Endothelial cell of umbilical vein (primary cell): ENCODE measurements around the gene POU6F2. TPM values are rescaled to one million over a fixed set of nuclear protein-coding genes. Genes with fewer than 3 reads are reported as not detected.
"Not testable (repeated sequence)": the region's sequence is repeated elsewhere in the genome, so short reads cannot be mapped to it uniquely, and the experiment has no call there.

ENCODE experiments used
- BruUV-seq: library from RNA; stranded (reverse); fragments of 400-500 nt; replicated peaks from 2 replicates; lab custom pipeline; 2021; lab: Mats Ljungman, UMichigan
- CTCF ChIA-PET: fragments of 300-600, 350-600 bp; sonication (Branson Sonifier 250); formaldehyde crosslinking; loops from one replicate; lab custom pipeline; 2021; ENCODE audit warnings: antibody characterized with exemption, inconsistent platforms; lab: Charles Lee
- POLR2A ChIA-PET: fragments of 300-600, 350-600 bp; sonication (Branson Sonifier 250); formaldehyde crosslinking; loops from one replicate; lab custom pipeline; 2021; ENCODE audit warnings: antibody characterized with exemption, inconsistent platforms; lab: Charles Lee
- DNase-seq: peaks from one replicate; pipeline ENCODE4 v3.0.0-alpha.2; 2011; ENCODE audit warnings: low read depth, low spot score
- FAIRE-seq: peaks from 2 replicates; lab custom pipeline; 2011; peaks lifted over from hg19 to GRCh38; lab: Jason Lieb, UNC
- H2AFZ ChIP-seq: 2 replicates; pipeline ENCODE4 v1.6.0; 2012; ENCODE audit warnings: low read depth, low read length, control low read depth, inconsistent platforms
- H3K27ac ChIP-seq: 2 replicates; pipeline ENCODE4 v1.5.1; 2011; ENCODE audit warnings: low read depth, mild to moderate bottlenecking, control low read depth, low read length, moderate library complexity; ENCODE audit not compliant: insufficient read depth
- H3K27me3 ChIP-seq, 2 experiments: 2 replicates each; pipeline versions ENCODE4 v1.6.0 to v1.6.1; 2011; ENCODE audit warnings: low read length in 2 of 2, mixed read lengths in 1 of 2; ENCODE audit not compliant: control insufficient read depth in 2 of 2, insufficient read depth in 2 of 2
- H3K36me3 ChIP-seq, 2 experiments: 2 replicates in 1 of 2; 3 replicates in 1 of 2; pipeline ENCODE4 v1.5.1; 2011; ENCODE audit warnings: low read length in 2 of 2, mild to moderate bottlenecking in 1 of 2, moderate library complexity in 1 of 2; ENCODE audit not compliant: control insufficient read depth in 2 of 2, insufficient read depth in 2 of 2; ENCODE audit errors: extremely low read depth in 1 of 2
- H3K4me1 ChIP-seq: 3 replicates; pipeline ENCODE4 v1.5.1; 2011; ENCODE audit warnings: mild to moderate bottlenecking, low read length; ENCODE audit not compliant: control insufficient read depth, insufficient read depth; ENCODE audit errors: extremely low read depth
- H3K4me2 ChIP-seq: 2 replicates; pipeline ENCODE4 v1.6.1; 2011; ENCODE audit warnings: low read length, control low read depth, mixed read lengths; ENCODE audit not compliant: insufficient read depth
- H3K4me3 ChIP-seq, 3 experiments: fragments of 200-600 bp in 1 of 3; sonication (generic), shearing (Covaris generic) in 1 of 3; replicated peaks in 1 of 3; 2 replicates each; pipeline ENCODE4 v1.5.1; 2011 to 2016; ENCODE audit warnings: control low read depth in 3 of 3, low read length in 3 of 3, mild to moderate bottlenecking in 2 of 3, inconsistent platforms in 1 of 3, low read depth in 1 of 3, moderate library complexity in 1 of 3; ENCODE audit not compliant: insufficient read depth in 1 of 3
- H3K79me2 ChIP-seq: 2 replicates; pipeline ENCODE4 v1.6.0; 2012; ENCODE audit warnings: low read length, inconsistent platforms; ENCODE audit not compliant: control insufficient read depth, insufficient read depth
- H3K9ac ChIP-seq: replicated peaks from 2 replicates; pipeline ENCODE3; 2011; ENCODE audit warnings: low read length, control low read depth; ENCODE audit not compliant: insufficient read depth; ENCODE audit errors: extremely low read depth
- H3K9me1 ChIP-seq: replicated peaks from 3 replicates; pipeline ENCODE4 v1.6.0; 2011; ENCODE audit warnings: mild to moderate bottlenecking, low read length; ENCODE audit not compliant: control insufficient read depth, insufficient read depth; ENCODE audit errors: extremely low read depth
- H3K9me3 ChIP-seq: replicated peaks from 2 replicates; pipeline ENCODE4 v1.5.1; 2012; ENCODE audit warnings: low read length, inconsistent platforms; ENCODE audit not compliant: control insufficient read depth, insufficient read depth
- H4K20me1 ChIP-seq: replicated peaks from 2 replicates; pipeline ENCODE3; 2011; ENCODE audit warnings: mild to moderate bottlenecking, low read length; ENCODE audit not compliant: control insufficient read depth, insufficient read depth; ENCODE audit errors: extremely low read depth
- EZH2 ChIP-seq: IDR thresholded peaks from 2 replicates; pipeline ENCODE4 v1.6.1; 2012; ENCODE audit warnings: borderline replicate concordance, low read depth, mild to moderate bottlenecking, moderate library complexity, low read length, inconsistent platforms; ENCODE audit not compliant: severe bottlenecking
- FOS ChIP-seq: IDR thresholded peaks from 2 replicates; pipeline ENCODE4 v1.6.1; 2011; ENCODE audit warnings: mild to moderate bottlenecking, low read length, moderate library complexity, borderline replicate concordance; ENCODE audit not compliant: insufficient read depth
- GATA2 ChIP-seq: IDR thresholded peaks from 2 replicates; pipeline ENCODE4 v1.7.0; 2011; ENCODE audit warnings: low read depth, mild to moderate bottlenecking, moderate library complexity, mixed read lengths, low read length; ENCODE audit not compliant: insufficient read length, insufficient read depth
- JUN ChIP-seq: IDR thresholded peaks from 2 replicates; pipeline ENCODE4 v1.6.1; 2011; ENCODE audit warnings: borderline replicate concordance, low read depth; ENCODE audit not compliant: insufficient read length, insufficient read depth
- MYC ChIP-seq: IDR thresholded peaks from one replicate; pipeline ENCODE4 v1.6.1; 2011; ENCODE audit warnings: mild to moderate bottlenecking, low read depth, low read length
- POLR2A ChIP-seq: IDR thresholded peaks from 2 replicates; pipeline ENCODE4 v1.6.1; 2012; ENCODE audit warnings: low read depth, mild to moderate bottlenecking, control low read depth, low read length
- POLR2AphosphoS5 ChIP-seq: IDR thresholded peaks from 2 replicates; pipeline ENCODE4 v1.6.1; 2012; ENCODE audit warnings: low read depth, mild to moderate bottlenecking, control low read depth, low read length, moderate library complexity; ENCODE audit not compliant: insufficient read depth
- dilution Hi-C: fragments of 300-500 bp; cut with MboI; formaldehyde crosslinking; loops from one replicate; pipeline ENCODE4 v1.15.0; 2019; ENCODE audit warnings: low sequenced_read_pairs; ENCODE audit not compliant: extremely low pct_ligation_motif_present
- intact Hi-C: fragments of 100-400 bp; cut with micrococcal nuclease; formaldehyde crosslinking; loops from one replicate; pipeline ENCODE4 v1.10.0; 2022
- polyA plus RNA-seq, 4 experiments: library from polyadenylated mRNA; depleted of rRNA in 3 of 4; stranded (reverse) in 3 of 4; unstranded in 1 of 4; fragments of >200 nt; gene quantifications; 2 replicates each; pipeline versions ENCODE4 v1.2.1 to v1.2.3, GENCODE V29; 2011 to 2012; ENCODE audit warnings: missing spikeins in 1 of 4
- total RNA-seq: library from RNA; stranded (reverse); gene quantifications from 2 replicates; pipeline ENCODE4 v1.2.3, GENCODE V29; 2021
- TF ChIP-seq, protein P1 (sequence below): IDR thresholded peaks from 2 replicates; pipeline ENCODE4 v1.6.1; 2011; ENCODE audit not compliant: insufficient read depth, insufficient read length
- TF ChIP-seq, protein P2 (sequence below), 2 donors: IDR thresholded peaks; 1 replicate in 1 of 2; 2 replicates in 1 of 2; pipeline ENCODE4 v1.5.1; 2011; ENCODE audit warnings: low read length in 2 of 2, mild to moderate bottlenecking in 2 of 2, moderate library complexity in 2 of 2, control low read depth in 1 of 2, inconsistent platforms in 1 of 2, low read depth in 1 of 2; ENCODE audit not compliant: insufficient read depth in 1 of 2; ENCODE audit errors: extremely low read depth in 1 of 2

Gene POU6F2
- total and polyA plus RNA-seq, 2 donors (not counting 3 experiments of a cell fraction or from before 2014, with no cell fraction given): 0.29 TPM; not detected in 1

DNA sequence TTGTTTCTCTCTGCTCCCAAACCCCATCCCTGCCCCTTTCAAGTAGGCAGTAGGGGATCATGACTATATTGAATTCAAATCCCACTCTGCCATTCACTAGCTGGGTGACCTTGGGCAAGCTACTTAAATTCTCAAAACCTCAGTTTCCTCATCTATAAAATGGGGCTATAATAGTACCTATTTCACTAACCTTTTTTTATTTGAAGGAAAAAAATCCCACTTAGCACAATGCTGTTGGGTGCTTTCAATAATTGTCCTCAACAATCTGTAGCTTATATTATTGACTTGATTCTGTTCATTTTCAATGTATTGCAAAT, 398.1 kb downstream of the POU6F2 start:
- no peaks in the 10 kb centered on the region for H4K20me1 ChIP-seq
- no peak for FAIRE-seq
- H2AFZ ChIP-seq: no peak overlapping the region
- H3K79me2 ChIP-seq: no peaks in the 10 kb centered on the region
- H3K4me3 ChIP-seq: no peak overlapping the region
- H3K27ac ChIP-seq: no peak overlapping the region
- ChIA-PET POLR2A (no interaction called here), CTCF (no interaction called here)
- no peaks in the 10 kb centered on the region for H3K9me3 ChIP-seq
- dilution Hi-C loops (no loop called here), intact Hi-C loops (no loop called here)
- H3K9ac ChIP-seq: no peak overlapping the region
- no peak for DNase-seq
- no peaks in the 10 kb centered on the region for H3K27me3 ChIP-seq
- no peaks in the 10 kb centered on the region for H3K4me1 ChIP-seq
- H3K4me2 ChIP-seq: no peak overlapping the region
- no TSS peak for BruUV-seq
- TF ChIP-seq EZH2 (no peak), POLR2A (no peak), GATA2 (no peak), FOS (no peak), POLR2AphosphoS5 (no peak), JUN (no peak), MYC (no peak)
- TF ChIP-seq, protein P1, sequence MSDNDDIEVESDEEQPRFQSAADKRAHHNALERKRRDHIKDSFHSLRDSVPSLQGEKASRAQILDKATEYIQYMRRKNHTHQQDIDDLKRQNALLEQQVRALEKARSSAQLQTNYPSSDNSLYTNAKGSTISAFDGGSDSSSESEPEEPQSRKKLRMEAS: no peak
- TF ChIP-seq, protein P2, sequence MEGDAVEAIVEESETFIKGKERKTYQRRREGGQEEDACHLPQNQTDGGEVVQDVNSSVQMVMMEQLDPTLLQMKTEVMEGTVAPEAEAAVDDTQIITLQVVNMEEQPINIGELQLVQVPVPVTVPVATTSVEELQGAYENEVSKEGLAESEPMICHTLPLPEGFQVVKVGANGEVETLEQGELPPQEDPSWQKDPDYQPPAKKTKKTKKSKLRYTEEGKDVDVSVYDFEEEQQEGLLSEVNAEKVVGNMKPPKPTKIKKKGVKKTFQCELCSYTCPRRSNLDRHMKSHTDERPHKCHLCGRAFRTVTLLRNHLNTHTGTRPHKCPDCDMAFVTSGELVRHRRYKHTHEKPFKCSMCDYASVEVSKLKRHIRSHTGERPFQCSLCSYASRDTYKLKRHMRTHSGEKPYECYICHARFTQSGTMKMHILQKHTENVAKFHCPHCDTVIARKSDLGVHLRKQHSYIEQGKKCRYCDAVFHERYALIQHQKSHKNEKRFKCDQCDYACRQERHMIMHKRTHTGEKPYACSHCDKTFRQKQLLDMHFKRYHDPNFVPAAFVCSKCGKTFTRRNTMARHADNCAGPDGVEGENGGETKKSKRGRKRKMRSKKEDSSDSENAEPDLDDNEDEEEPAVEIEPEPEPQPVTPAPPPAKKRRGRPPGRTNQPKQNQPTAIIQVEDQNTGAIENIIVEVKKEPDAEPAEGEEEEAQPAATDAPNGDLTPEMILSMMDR (IDR thresholded peaks at IDR 0.05; ENCODE audit: extremely low read depth in 1 of 2, insufficient read depth in 1 of 2, low read depth in 1 of 2, low read length in 2 of 2): no peak
- no peaks in the 10 kb centered on the region for H3K36me3 ChIP-seq
- H3K9me1 ChIP-seq: no peaks in the 10 kb centered on the region

DNA sequence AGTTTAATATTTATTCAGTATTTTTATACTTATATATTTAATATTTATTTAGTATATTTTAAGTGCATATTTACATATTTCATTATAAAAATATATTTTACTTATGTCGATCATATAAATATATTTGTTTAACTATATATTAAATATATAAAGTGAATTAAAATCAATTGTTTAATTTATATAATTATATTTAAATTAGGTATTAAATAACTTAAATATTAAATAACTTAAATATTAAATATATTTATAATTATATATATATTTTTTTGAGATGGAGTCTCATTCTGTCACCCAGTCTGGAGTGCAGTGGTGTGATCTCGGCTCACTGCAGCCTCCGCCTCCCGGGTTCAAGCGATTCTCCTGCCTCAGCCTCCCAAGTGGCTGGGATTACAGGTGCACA, 399.2 kb downstream of the POU6F2 start:
- H3K9me3 ChIP-seq, POLR2A ChIA-PET, BruUV-seq, CTCF ChIA-PET, H3K4me1 ChIP-seq, H3K4me2 ChIP-seq, intact Hi-C loops, DNase-seq, dilution Hi-C loops, H3K36me3 ChIP-seq, H2AFZ ChIP-seq, H3K9ac ChIP-seq, FAIRE-seq, H3K79me2 ChIP-seq, H3K9me1 ChIP-seq, H3K27ac ChIP-seq, H3K4me3 ChIP-seq, H4K20me1 ChIP-seq, H3K27me3 ChIP-seq: not testable (repeated sequence)
